Keratinocyte (primary cell): ENCODE results near the gene PTPRF. TPM values are rescaled to one million over a fixed set of nuclear protein-coding genes. Genes with fewer than 3 reads are reported as not detected.

Experiments used
- DNase-seq: peaks from one replicate; pipeline ENCODE4 v3.0.0-alpha.2; 2011; ENCODE audit warnings: low read depth, missing footprints, low spot score
- FAIRE-seq: peaks from 2 replicates; lab custom pipeline; 2011; peaks lifted over from hg19 to GRCh38; lab: Jason Lieb, UNC
- H2AFZ ChIP-seq: 2 replicates; pipeline ENCODE4 v1.6.0; 2012; ENCODE audit warnings: low read length, control low read depth, inconsistent platforms; ENCODE audit not compliant: control insufficient read depth
- H3K27ac ChIP-seq: 2 replicates; pipeline ENCODE4 v1.5.1; 2011; ENCODE audit warnings: low read length; ENCODE audit not compliant: control insufficient read depth, insufficient read depth
- H3K27me3 ChIP-seq: 3 replicates; pipeline ENCODE4 v1.6.0; 2011; ENCODE audit warnings: low read length; ENCODE audit not compliant: control insufficient read depth, insufficient read depth; ENCODE audit errors: extremely low read depth
- H3K36me3 ChIP-seq, 2 experiments: 2 replicates in 1 of 2; 3 replicates in 1 of 2; pipeline ENCODE4 v1.5.1; 2011; ENCODE audit warnings: low read length in 2 of 2, mild to moderate bottlenecking in 1 of 2; ENCODE audit not compliant: control insufficient read depth in 2 of 2, insufficient read depth in 2 of 2; ENCODE audit errors: extremely low read depth in 1 of 2
- H3K4me1 ChIP-seq: 3 replicates; pipeline ENCODE4 v1.5.1; 2011; ENCODE audit warnings: low read length; ENCODE audit not compliant: control insufficient read depth, insufficient read depth; ENCODE audit errors: extremely low read depth
- H3K4me2 ChIP-seq: 3 replicates; pipeline ENCODE4 v1.6.0; 2011; ENCODE audit warnings: low read depth, low read length; ENCODE audit not compliant: control insufficient read depth, insufficient read depth; ENCODE audit errors: extremely low read depth
- H3K4me3 ChIP-seq, 3 experiments: fragments of 200-600 bp in 1 of 3; sonication (generic) in 1 of 3; 2 replicates in 2 of 3; 3 replicates in 1 of 3; pipeline ENCODE4 v1.5.1; 2011 to 2016; ENCODE audit warnings: low read length in 3 of 3, mild to moderate bottlenecking in 3 of 3, control low read depth in 2 of 3, inconsistent platforms in 1 of 3, low read depth in 1 of 3, mixed read lengths in 1 of 3, mixed run types in 1 of 3, moderate library complexity in 1 of 3; ENCODE audit not compliant: control insufficient read depth in 2 of 3, insufficient read depth in 2 of 3; ENCODE audit errors: extremely low read depth in 1 of 3
- H3K79me2 ChIP-seq: 2 replicates; pipeline ENCODE4 v1.6.0; 2012; ENCODE audit warnings: low read length; ENCODE audit not compliant: control insufficient read depth, insufficient read depth
- H3K9ac ChIP-seq: 3 replicates; pipeline ENCODE4 v1.6.0; 2011; ENCODE audit warnings: low read length; ENCODE audit not compliant: control insufficient read depth, insufficient read depth; ENCODE audit errors: extremely low read depth
- H3K9me1 ChIP-seq: 3 replicates; pipeline ENCODE4 v1.6.0; 2011; ENCODE audit warnings: low read length; ENCODE audit not compliant: control insufficient read depth, insufficient read depth; ENCODE audit errors: extremely low read depth
- H3K9me3 ChIP-seq: 2 replicates; pipeline ENCODE4 v1.5.1; 2012; ENCODE audit warnings: low read depth, low read length; ENCODE audit not compliant: control insufficient read depth
- H4K20me1 ChIP-seq: 3 replicates; pipeline ENCODE4 v1.6.0; 2011; ENCODE audit warnings: low read length; ENCODE audit not compliant: control insufficient read depth, insufficient read depth; ENCODE audit errors: extremely low read depth
- CTCF ChIP-seq, 3 experiments: IDR thresholded peaks in 1 of 3; conservative IDR thresholded peaks in 1 of 3; optimal IDR thresholded peaks in 1 of 3; 2 replicates in 2 of 3; 3 replicates in 1 of 3; pipeline versions ENCODE3 to v1.5.1; 2011; ENCODE audit warnings: low read length in 3 of 3, mild to moderate bottlenecking in 3 of 3, moderate library complexity in 2 of 3, control low read depth in 1 of 3, inconsistent platforms in 1 of 3; ENCODE audit not compliant: insufficient read depth in 2 of 3; ENCODE audit errors: extremely low read depth in 1 of 3
- EZH2 ChIP-seq: IDR thresholded peaks from one replicate; pipeline ENCODE4 v1.6.1; 2012; ENCODE audit warnings: inconsistent platforms, mild to moderate bottlenecking, low read length, moderate library complexity
- dilution Hi-C: fragments of 300-500 bp; cut with MboI; formaldehyde crosslinking; loops from one replicate; pipeline ENCODE4 v1.7.0; 2020; ENCODE audit warnings: low sequenced_read_pairs; ENCODE audit not compliant: extremely low pct_ligation_motif_present
- polyA plus RNA-seq, 5 experiments: library from polyadenylated mRNA; depleted of rRNA in 3 of 5; stranded (reverse) in 3 of 5; stranded (forward) in 1 of 5; unstranded in 1 of 5; fragments of >200 nt; gene quantifications; 1 replicate in 1 of 5; 2 replicates in 3 of 5; 3 replicates in 1 of 5; pipeline versions ENCODE4 v1.2.1 to v1.2.3, GENCODE V29; 2011 to 2012; ENCODE audit warnings: missing spikeins in 2 of 5, low read depth in 1 of 5, low replicate concordance in 1 of 5

Gene PTPRF
- polyA plus RNA-seq, 1 donor (not counting 4 experiments of a cell fraction or from before 2014, with no cell fraction given) = 161 TPM

- H3K27ac ChIP-seq = no peak overlapping the region
- no peak overlapping the region for H3K4me2 ChIP-seq
Observed at GRCh38 chr1:43520100-43520778, 10.4 kb upstream of the PTPRF start.

GRCh38 chr1:43521078-43521477 is 9.6 kb upstream of the PTPRF start:
- H3K79me2 ChIP-seq = no peaks in the 10 kb centered on the region
- H3K36me3 ChIP-seq = no peaks in the 10 kb centered on the region
- peaks cover 17% of the 10 kb centered on the region for H3K4me1 ChIP-seq
- H3K9ac ChIP-seq = no peak overlapping the region
- dilution Hi-C loops = no loop called here
- no peak overlapping the region for H2AFZ ChIP-seq
- H3K27me3 ChIP-seq = no peaks in the 10 kb centered on the region
- H3K9me3 ChIP-seq = no peaks in the 10 kb centered on the region
- H3K4me2 ChIP-seq = no peak overlapping the region
- TF ChIP-seq CTCF (optimal IDR thresholded peaks at IDR 0.05 in 1 of 3, IDR thresholded peaks at IDR 0.05 in 1 of 3, conservative IDR thresholded peaks at IDR 0.05 in 1 of 3; ENCODE audit: extremely low read depth in 1 of 3, insufficient read depth in 2 of 3, low read length in 3 of 3) (no peak), EZH2 (no peak)
- DNase-seq (no peak), FAIRE-seq (no peak)
- H3K27ac ChIP-seq = no peak overlapping the region
- no peak overlapping the region for H3K4me3 ChIP-seq
- no peaks in the 10 kb centered on the region for H3K9me1 ChIP-seq
- H4K20me1 ChIP-seq = no peaks in the 10 kb centered on the region

More at GRCh38 chr1:43520100-43520778, 10.4 kb upstream of the PTPRF start:
- Histone ChIP-seq H3K4me3 (no peak overlapping the region), H3K27me3 (no peaks in the 10 kb centered on the region), H4K20me1 (no peaks in the 10 kb centered on the region), H2AFZ (no peak overlapping the region), H3K36me3 (no peaks in the 10 kb centered on the region), H3K79me2 (no peaks in the 10 kb centered on the region), H3K9ac (no peak overlapping the region), H3K4me1 (peaks cover 13% of the 10 kb centered on the region), H3K9me1 (no peaks in the 10 kb centered on the region), H3K9me3 (no peaks in the 10 kb centered on the region)
- dilution Hi-C loops = no loop called here
- TF ChIP-seq CTCF (optimal IDR thresholded peaks at IDR 0.05 in 1 of 3, IDR thresholded peaks at IDR 0.05 in 1 of 3, conservative IDR thresholded peaks at IDR 0.05 in 1 of 3; ENCODE audit: extremely low read depth in 1 of 3, insufficient read depth in 2 of 3, low read length in 3 of 3) (peak in 1 of 3 experiments; percentile 23), EZH2 (no peak)
- no peak for DNase-seq
- no peak for FAIRE-seq
